H1 (cell line): ENCODE measurements around the gene ST6GALNAC3. TPM values are rescaled to one million over a fixed set of nuclear protein-coding genes. Genes with fewer than 3 reads are reported as not detected.

Source experiments
- CTCF ChIA-PET: fragments of 300-600 bp; sonication (Branson Sonifier 250); formaldehyde crosslinking; loops from one replicate; lab custom pipeline; 2021; ENCODE audit not compliant: partially characterized antibody; lab: Charles Lee
- POLR2A ChIA-PET: fragments of 300-600 bp; sonication (Branson Sonifier 250); formaldehyde crosslinking; loops from one replicate; lab custom pipeline; 2021; ENCODE audit warnings: inconsistent platforms; ENCODE audit not compliant: partially characterized antibody; lab: Charles Lee
- DNase-seq, 2 experiments: peaks; one replicate each; pipeline versions ENCODE4 v3.0.0 to v3.0.0-alpha.2; 2010 to 2022; ENCODE audit warnings: low spot score in 2 of 2, low read depth in 1 of 2, mixed read lengths in 1 of 2
- FAIRE-seq: peaks from 2 replicates; lab custom pipeline; 2011; peaks lifted over from hg19 to GRCh38; lab: Jason Lieb, UNC
- H2AFZ ChIP-seq: 2 replicates; pipeline ENCODE4 v1.8.1; 2012; ENCODE audit warnings: low read length, inconsistent platforms
- H2AK5ac ChIP-seq: 2 replicates; pipeline ENCODE4 v1.6.1; 2013; ENCODE audit warnings: low read depth, low read length
- H2BK120ac ChIP-seq: replicated peaks from 2 replicates; pipeline ENCODE3; 2013; ENCODE audit warnings: low read depth, low read length, inconsistent platforms
- H2BK12ac ChIP-seq: 2 replicates; pipeline ENCODE4 v1.6.1; 2013; ENCODE audit warnings: low read depth, low read length
- H2BK15ac ChIP-seq: 2 replicates; pipeline ENCODE4 v1.6.1; 2013; ENCODE audit warnings: low read length
- H2BK20ac ChIP-seq: 2 replicates; pipeline ENCODE4 v1.6.1; 2013; ENCODE audit warnings: low read length
- H2BK5ac ChIP-seq: 2 replicates; pipeline ENCODE4 v1.6.1; 2013; ENCODE audit warnings: low read depth, low read length
- H3K14ac ChIP-seq: 2 replicates; pipeline ENCODE4 v1.6.1; 2013; ENCODE audit warnings: inconsistent platforms; ENCODE audit not compliant: insufficient read length
- H3K18ac ChIP-seq: 2 replicates; pipeline ENCODE4 v1.6.1; 2013; ENCODE audit warnings: low read length; ENCODE audit errors: extremely low read depth
- H3K23ac ChIP-seq: 2 replicates; pipeline ENCODE4 v1.6.1; 2013; ENCODE audit warnings: inconsistent platforms; ENCODE audit not compliant: insufficient read length
- H3K23me2 ChIP-seq: 2 replicates; pipeline ENCODE4 v1.6.1; 2013; ENCODE audit warnings: low read depth, low read length
- H3K27ac ChIP-seq: 2 replicates; pipeline ENCODE4 v1.6.1; 2011; ENCODE audit warnings: low read depth, low read length, inconsistent platforms
- H3K27me3 ChIP-seq, 4 experiments: replicated peaks in 1 of 4; 1 replicate in 1 of 4; 2 replicates in 3 of 4; pipeline versions ENCODE4 v1.6.1 to v1.8.1; 2011 to 2013; ENCODE audit warnings: low read length in 3 of 4, mild to moderate bottlenecking in 3 of 4, inconsistent platforms in 2 of 4, mixed read lengths in 2 of 4, moderate library complexity in 1 of 4; ENCODE audit not compliant: control insufficient read depth in 3 of 4, insufficient read depth in 3 of 4; ENCODE audit errors: extremely low read depth in 1 of 4
- H3K36me3 ChIP-seq, 4 experiments: 2 replicates each; pipeline versions ENCODE4 v1.6.1 to v1.8.1; 2011 to 2013; ENCODE audit warnings: mild to moderate bottlenecking in 4 of 4, low read length in 3 of 4, moderate library complexity in 2 of 4, control low read depth in 1 of 4, inconsistent platforms in 1 of 4; ENCODE audit not compliant: insufficient read depth in 4 of 4, control insufficient read depth in 2 of 4
- H3K4ac ChIP-seq: replicated peaks from 2 replicates; pipeline ENCODE3; 2013; ENCODE audit warnings: low read length, low read depth, mixed read lengths, inconsistent platforms; ENCODE audit not compliant: insufficient read length
- H3K4me1 ChIP-seq, 4 experiments: replicated peaks in 1 of 4; 1 replicate in 1 of 4; 2 replicates in 3 of 4; pipeline versions ENCODE4 v1.6.1 to v1.8.1; 2011 to 2013; ENCODE audit warnings: low read length in 3 of 4, inconsistent platforms in 2 of 4, mixed read lengths in 1 of 4; ENCODE audit not compliant: insufficient read depth in 4 of 4, control insufficient read depth in 3 of 4
- H3K4me2 ChIP-seq, 2 experiments: 2 replicates each; pipeline versions ENCODE4 v1.6.1 to v1.8.1; 2011 to 2013; ENCODE audit warnings: low read depth in 2 of 2, low read length in 2 of 2, control low read depth in 1 of 2, inconsistent platforms in 1 of 2, mild to moderate bottlenecking in 1 of 2; ENCODE audit not compliant: insufficient read depth in 1 of 2
- H3K4me3 ChIP-seq, 4 experiments: fragments of 200-600, 300-600 bp in 1 of 4; sonication (generic), shearing (Covaris generic), sonication (Bioruptor Twin) in 1 of 4; 2 replicates each; pipeline versions ENCODE4 v1.5.1 to v1.8.1; 2011 to 2016; ENCODE audit warnings: low read length in 4 of 4, low read depth in 3 of 4, control low read depth in 2 of 4, inconsistent platforms in 2 of 4, mild to moderate bottlenecking in 2 of 4, mixed read lengths in 1 of 4, moderate library complexity in 1 of 4; ENCODE audit not compliant: insufficient read depth in 2 of 4; ENCODE audit errors: extremely low read depth in 1 of 4
- H3K56ac ChIP-seq: replicated peaks from 2 replicates; pipeline ENCODE3; 2013; ENCODE audit warnings: low read depth, mild to moderate bottlenecking, mixed read lengths, low read length, inconsistent platforms; ENCODE audit not compliant: insufficient read length
- H3K79me1 ChIP-seq: 2 replicates; pipeline ENCODE4 v1.6.1; 2013; ENCODE audit warnings: low read depth, low read length, control low read depth
- H3K79me2 ChIP-seq, 2 experiments: 2 replicates each; pipeline versions ENCODE4 v1.6.1 to v1.8.1; 2012 to 2013; ENCODE audit warnings: low read length in 2 of 2, mild to moderate bottlenecking in 2 of 2, inconsistent platforms in 1 of 2; ENCODE audit not compliant: insufficient read depth in 2 of 2, control insufficient read depth in 1 of 2
- H3K9ac ChIP-seq, 4 experiments: replicated peaks in 1 of 4; 1 replicate in 1 of 4; 2 replicates in 3 of 4; pipeline versions ENCODE4 v1.6.1 to v1.8.1; 2011 to 2013; ENCODE audit warnings: low read depth in 3 of 4, low read length in 3 of 4, control low read depth in 2 of 4, mild to moderate bottlenecking in 2 of 4, moderate library complexity in 2 of 4, inconsistent platforms in 1 of 4; ENCODE audit errors: extremely low read depth in 1 of 4
- H3K9me3 ChIP-seq, 2 experiments: 2 replicates each; pipeline versions ENCODE4 v1.6.1 to v1.8.1; 2012 to 2013; ENCODE audit warnings: mild to moderate bottlenecking in 2 of 2, moderate library complexity in 2 of 2, control low read depth in 1 of 2, inconsistent platforms in 1 of 2, low read depth in 1 of 2, low read length in 1 of 2, mixed read lengths in 1 of 2; ENCODE audit not compliant: insufficient read depth in 2 of 2
- H4K20me1 ChIP-seq, 2 experiments: replicated peaks in 1 of 2; 2 replicates each; pipeline versions ENCODE3 to v1.8.1; 2011 to 2013; ENCODE audit warnings: inconsistent platforms in 2 of 2, low read length in 2 of 2, mild to moderate bottlenecking in 1 of 2; ENCODE audit not compliant: insufficient read depth in 2 of 2, control insufficient read depth in 1 of 2
- H4K5ac ChIP-seq: 2 replicates; pipeline ENCODE4 v1.6.1; 2013; ENCODE audit warnings: low read length, low read depth, mixed read lengths, inconsistent platforms; ENCODE audit not compliant: insufficient read length
- H4K8ac ChIP-seq: 2 replicates; pipeline ENCODE4 v1.8.0; 2013; ENCODE audit warnings: mild to moderate bottlenecking, moderate library complexity, low read length, inconsistent platforms; ENCODE audit not compliant: insufficient read depth; ENCODE audit errors: extremely low read depth
- H4K91ac ChIP-seq: replicated peaks from 2 replicates; pipeline ENCODE3; 2013; ENCODE audit warnings: low read length, mixed read lengths, inconsistent platforms; ENCODE audit not compliant: insufficient read length
- ASH2L ChIP-seq: fragments of 200-600, 300-600 bp; sonication (generic); IDR thresholded peaks from one replicate; pipeline ENCODE4 v1.7.1; 2017; ENCODE audit warnings: low read length
- ATF3 ChIP-seq: IDR thresholded peaks from 2 replicates; pipeline ENCODE4 v1.6.1; 2011; ENCODE audit warnings: low read depth, mild to moderate bottlenecking, low read length; ENCODE audit not compliant: insufficient read depth
- BCL11A ChIP-seq, 2 experiments: IDR thresholded peaks; one replicate each; pipeline ENCODE4 v1.6.1; 2011; ENCODE audit warnings: low read depth in 2 of 2, low read length in 2 of 2, mild to moderate bottlenecking in 2 of 2
- CBX5 ChIP-seq: fragments of 300-800, 300-1000 bp; sonication (generic); IDR thresholded peaks from 2 replicates; pipeline ENCODE4 v1.7.1; 2016; ENCODE audit warnings: antibody characterized with exemption, low read length, low read depth
- GTF2F1 ChIP-seq: IDR thresholded peaks from 2 replicates; pipeline ENCODE4 v1.6.1; 2012; ENCODE audit warnings: low read depth, low read length, improper control_type of control experiment, borderline replicate concordance
- JUN ChIP-seq: IDR thresholded peaks from 2 replicates; pipeline ENCODE4 v1.6.1; 2011; ENCODE audit warnings: low read depth, mild to moderate bottlenecking, improper control_type of control experiment, low read length
- MAX ChIP-seq: IDR thresholded peaks from 2 replicates; pipeline ENCODE4 v1.6.1; 2012; ENCODE audit warnings: inconsistent platforms
- PHF8 ChIP-seq: fragments of 200-600 bp; sonication (generic); conservative IDR thresholded peaks from 2 replicates; pipeline ENCODE4 v1.7.1; 2012; ENCODE audit warnings: low read depth, mild to moderate bottlenecking, inconsistent platforms, low read length, moderate library complexity
- POLR2A ChIP-seq, 2 experiments: IDR thresholded peaks; 1 replicate in 1 of 2; 2 replicates in 1 of 2; pipeline ENCODE4 v1.6.1; 2011; ENCODE audit warnings: low read depth in 2 of 2, low read length in 2 of 2, mild to moderate bottlenecking in 2 of 2; ENCODE audit errors: control extremely low read depth in 1 of 2
- POLR2AphosphoS5 ChIP-seq: IDR thresholded peaks from 2 replicates; pipeline ENCODE4 v1.6.1; 2011; ENCODE audit warnings: low read depth, low read length
- RBBP5 ChIP-seq: IDR thresholded peaks from 2 replicates; pipeline ENCODE4 v1.7.1; 2012; ENCODE audit warnings: low read depth, mild to moderate bottlenecking, inconsistent platforms, low read length, moderate library complexity, borderline replicate concordance
- SP4 ChIP-seq: IDR thresholded peaks from 2 replicates; pipeline ENCODE4 v1.6.1; 2012; ENCODE audit warnings: low read length, inconsistent platforms
- WGBS, 2 experiments: shearing (Covaris generic) in 1 of 2; methylation state at CpG; one replicate each; pipeline versions ENCODE4 v1.1.6 to v1.1.7; 2013 to 2015; ENCODE audit warnings: low lambda C conversion rate in 2 of 2, mixed read lengths in 2 of 2, inconsistent platforms in 1 of 2, low coverage in 1 of 2, missing lambda C conversion rate in 1 of 2; ENCODE audit not compliant: insufficient replicate concordance in 2 of 2, insufficient coverage in 1 of 2, insufficient read length in 1 of 2; ENCODE audit errors: extremely low coverage in 1 of 2, missing lambda C conversion rate in 1 of 2; 5-methylcytosine and 5-hydroxymethylcytosine counted together
- polyA plus RNA-seq, 7 experiments: library from polyadenylated mRNA; depleted of rRNA in 3 of 7; stranded (reverse) in 5 of 7; unstranded in 2 of 7; fragments of >200 nt in 5 of 7; fragments of 200-250 nt in 2 of 7; gene quantifications; 1 replicate in 5 of 7; 2 replicates in 1 of 7; 4 replicates in 1 of 7; pipeline versions ENCODE4 v1.2.1 to v1.2.3, GENCODE V29; 2011 to 2013; ENCODE audit warnings: missing spikeins in 2 of 7, mixed read lengths in 2 of 7
- total RNA-seq: library from RNA; stranded (reverse); fragmentation: NEBNext Ultra II Directional; extraction: Animal tissue kit (Norgen Biotek cat#: 25700); gene quantifications from 2 replicates; pipeline ENCODE4 v1.2.1, GENCODE V29; 2021
- TF ChIP-seq, protein P1 (sequence below): IDR thresholded peaks from 2 replicates; pipeline ENCODE4 v1.6.1; 2011; ENCODE audit warnings: low read length, improper control_type of control experiment

Gene ST6GALNAC3
- total and polyA plus RNA-seq, 2 of the 8 experiments (the other 6 are each of a cell fraction or from before 2014, with no cell fraction given) = 4.9 to 19.0 TPM

GRCh38 chr1:76374086-76374485, 299.5 kb downstream of the ST6GALNAC3 start:
- Histone ChIP-seq H3K79me2 (no peaks in the 10 kb centered on the region), H3K23ac (no peak overlapping the region), H4K20me1 (no peaks in the 10 kb centered on the region), H3K4me2 (no peak overlapping the region), H3K27ac (no peak overlapping the region), H3K27me3 (no peaks in the 10 kb centered on the region), H3K23me2 (no peaks in the 10 kb centered on the region; the same call in 1 of the 2 replicates), H3K18ac (no peak overlapping the region), H3K36me3 (no peaks in the 10 kb centered on the region), H3K9ac (no peak overlapping the region), H2BK120ac (no peak overlapping the region), H3K79me1 (no peaks in the 10 kb centered on the region), H2BK12ac (no peak overlapping the region), H3K4ac (no peak overlapping the region), H4K5ac (no peak overlapping the region), H2AFZ (no peak overlapping the region), H4K91ac (no peak overlapping the region), H2BK15ac (no peak overlapping the region), H3K4me1 (no peaks in the 10 kb centered on the region), H2BK20ac (no peak overlapping the region), H3K14ac (no peak overlapping the region), H2BK5ac (no peak overlapping the region), H3K9me3 (peaks cover 0 to 3% of the 10 kb centered on the region in 2 experiments; a peak in 1 of 4 replicates), H4K8ac (no peak overlapping the region), H3K4me3 (no peak overlapping the region), H2AK5ac (no peak overlapping the region), H3K56ac (no peak overlapping the region)
- ChIA-PET CTCF (interaction anchor here (0.6 to 1.6 kb wide), 2 partner anchors 43 to 174 kb away, joined by 3 to 4 read pairs; no protein-coding TSS in a partner anchor), POLR2A (no interaction called here)
- DNase-seq (no peak), FAIRE-seq (no peak)
- 93% methylated on average over 5 of the region's 5 CpGs; no CpG with 5 or more reads in 1 of the 2 experiments for WGBS, 2 experiments
- TF ChIP-seq PHF8 = no peak
- no peak for TF ChIP-seq POLR2AphosphoS5
- TF ChIP-seq, protein P1, sequence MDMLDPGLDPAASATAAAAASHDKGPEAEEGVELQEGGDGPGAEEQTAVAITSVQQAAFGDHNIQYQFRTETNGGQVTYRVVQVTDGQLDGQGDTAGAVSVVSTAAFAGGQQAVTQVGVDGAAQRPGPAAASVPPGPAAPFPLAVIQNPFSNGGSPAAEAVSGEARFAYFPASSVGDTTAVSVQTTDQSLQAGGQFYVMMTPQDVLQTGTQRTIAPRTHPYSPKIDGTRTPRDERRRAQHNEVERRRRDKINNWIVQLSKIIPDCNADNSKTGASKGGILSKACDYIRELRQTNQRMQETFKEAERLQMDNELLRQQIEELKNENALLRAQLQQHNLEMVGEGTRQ = no peak
- no peak for TF ChIP-seq BCL11A (IDR thresholded peaks at IDR 0.05; ENCODE audit: low read depth in 2 of 2, low read length in 2 of 2)
- no peak for TF ChIP-seq CBX5
- no peak for TF ChIP-seq MAX
- no peak for TF ChIP-seq ASH2L
- TF ChIP-seq RBBP5 = no peak
- TF ChIP-seq POLR2A (IDR thresholded peaks at IDR 0.05; ENCODE audit: control extremely low read depth in 1 of 2, low read depth in 2 of 2, low read length in 2 of 2) = no peak
- no peak for TF ChIP-seq GTF2F1
- no peak for TF ChIP-seq ATF3
- no peak for TF ChIP-seq JUN
- no peak for TF ChIP-seq SP4
